HEK293 (cell line): ENCODE results near the gene PERM1.

Source experiments
- HOXD13 ChIP-seq: sonication (generic); formaldehyde crosslinking; IDR thresholded peaks from 2 replicates; pipeline ENCODE4 v1.8.0; 2022; ENCODE audit warnings: missing genetic modification reagents, borderline replicate concordance
- TRIM28 ChIP-seq: IDR thresholded peaks from 2 replicates; pipeline ENCODE4 v1.6.1; 2011; ENCODE audit warnings: low read length, control low read depth, borderline replicate concordance
- YY1 ChIP-seq: fragments of 450-650 bp; formaldehyde crosslinking; IDR thresholded peaks from 2 replicates; pipeline ENCODE4 v1.5.1; 2018; ENCODE audit warnings: missing biosample characterization, missing genetic modification characterization
- ZNF211 ChIP-seq: fragments of 450-650 bp; formaldehyde crosslinking; IDR thresholded peaks from 2 replicates; pipeline ENCODE4 v1.5.1; 2016; ENCODE audit warnings: low read depth, missing biosample characterization, missing genetic modification characterization
- ZNF324 ChIP-seq: fragments of 450-650 bp; formaldehyde crosslinking; IDR thresholded peaks from 2 replicates; pipeline ENCODE4 v1.5.1; 2016; ENCODE audit warnings: missing biosample characterization, missing genetic modification characterization
- ZNF660 ChIP-seq: fragments of 450-650 bp; IDR thresholded peaks from 2 replicates; pipeline ENCODE4 v1.5.1; 2018; ENCODE audit warnings: missing biosample characterization, mild to moderate bottlenecking, missing genetic modification characterization
- TF ChIP-seq, protein P1 (sequence below): fragments of 450-650 bp; formaldehyde crosslinking; IDR thresholded peaks from 2 replicates; pipeline ENCODE4 v1.5.1; 2016; ENCODE audit warnings: missing biosample characterization, missing genetic modification characterization
- TF ChIP-seq, protein P2 (sequence below): fragments of 450-650 bp; formaldehyde crosslinking; IDR thresholded peaks from 2 replicates; pipeline ENCODE4 v1.5.1; 2016; ENCODE audit warnings: missing biosample characterization, missing genetic modification characterization
- TF ChIP-seq, protein P3 (sequence below): fragments of 450-650 bp; formaldehyde crosslinking; IDR thresholded peaks from 2 replicates; pipeline ENCODE4; 2016; ENCODE audit warnings: missing biosample characterization, missing genetic modification characterization
- TF ChIP-seq, protein P4 (sequence below): fragments of 450-650 bp; formaldehyde crosslinking; IDR thresholded peaks from 2 replicates; pipeline ENCODE4 v1.5.1; 2016; ENCODE audit warnings: missing biosample characterization, missing genetic modification characterization

DNA sequence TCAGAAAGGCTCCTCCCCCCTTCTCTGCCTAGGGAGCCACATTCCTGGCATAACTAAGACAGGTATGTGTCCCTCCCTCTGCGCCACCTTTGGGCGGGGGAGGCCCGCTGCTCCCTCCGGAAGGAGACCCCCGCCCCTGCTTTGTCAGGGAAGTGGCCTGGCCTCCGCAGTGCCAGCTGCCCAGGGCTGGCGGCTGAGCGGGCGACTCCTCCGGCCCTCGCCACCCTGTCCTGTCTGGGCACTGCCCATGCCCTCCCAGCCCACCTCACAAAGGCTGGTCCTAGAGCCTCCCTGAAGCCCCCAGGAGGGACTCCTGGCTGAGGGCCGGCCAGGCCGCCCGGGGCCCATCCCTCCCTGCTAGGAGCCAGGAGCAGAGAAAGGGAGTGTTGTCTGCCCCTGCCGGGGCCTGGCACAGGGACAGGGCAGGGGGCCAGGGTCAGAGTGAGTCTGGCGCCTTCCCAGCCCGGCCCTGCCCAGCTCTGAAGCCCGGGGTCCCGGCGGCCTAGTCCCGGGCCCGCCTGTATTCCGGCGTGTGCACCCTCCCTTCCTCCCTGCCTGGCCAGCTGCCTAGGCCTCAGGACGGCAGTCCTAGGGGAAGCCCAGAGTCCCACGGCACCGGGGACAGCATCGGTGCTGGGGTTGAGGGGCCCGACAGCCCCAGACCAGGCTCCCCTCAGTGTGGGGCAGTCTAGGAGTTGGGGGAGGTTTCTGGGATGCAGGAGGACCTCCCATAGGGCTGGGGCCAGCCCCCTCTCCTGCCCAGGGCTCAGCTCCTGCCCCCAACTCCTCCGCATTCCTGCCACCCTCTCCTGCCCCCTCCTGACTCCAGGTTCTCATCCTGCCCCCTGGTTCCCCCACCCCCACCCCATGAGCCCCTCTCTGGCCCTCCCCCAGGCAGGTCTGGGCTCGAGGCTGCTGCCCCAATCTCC, 43.1 kb upstream of the PERM1 start:
- TF ChIP-seq TRIM28 (no peak), ZNF660 (tag by site-specific recombination) (no peak), YY1 (tag by site-specific recombination) (no peak), ZNF211 (tag by site-specific recombination) (no peak), HOXD13 (no peak), ZNF324 (tag by site-specific recombination) (no peak)
- TF ChIP-seq, protein P1, sequence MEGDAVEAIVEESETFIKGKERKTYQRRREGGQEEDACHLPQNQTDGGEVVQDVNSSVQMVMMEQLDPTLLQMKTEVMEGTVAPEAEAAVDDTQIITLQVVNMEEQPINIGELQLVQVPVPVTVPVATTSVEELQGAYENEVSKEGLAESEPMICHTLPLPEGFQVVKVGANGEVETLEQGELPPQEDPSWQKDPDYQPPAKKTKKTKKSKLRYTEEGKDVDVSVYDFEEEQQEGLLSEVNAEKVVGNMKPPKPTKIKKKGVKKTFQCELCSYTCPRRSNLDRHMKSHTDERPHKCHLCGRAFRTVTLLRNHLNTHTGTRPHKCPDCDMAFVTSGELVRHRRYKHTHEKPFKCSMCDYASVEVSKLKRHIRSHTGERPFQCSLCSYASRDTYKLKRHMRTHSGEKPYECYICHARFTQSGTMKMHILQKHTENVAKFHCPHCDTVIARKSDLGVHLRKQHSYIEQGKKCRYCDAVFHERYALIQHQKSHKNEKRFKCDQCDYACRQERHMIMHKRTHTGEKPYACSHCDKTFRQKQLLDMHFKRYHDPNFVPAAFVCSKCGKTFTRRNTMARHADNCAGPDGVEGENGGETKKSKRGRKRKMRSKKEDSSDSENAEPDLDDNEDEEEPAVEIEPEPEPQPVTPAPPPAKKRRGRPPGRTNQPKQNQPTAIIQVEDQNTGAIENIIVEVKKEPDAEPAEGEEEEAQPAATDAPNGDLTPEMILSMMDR, result no peak
- TF ChIP-seq, protein P2, sequence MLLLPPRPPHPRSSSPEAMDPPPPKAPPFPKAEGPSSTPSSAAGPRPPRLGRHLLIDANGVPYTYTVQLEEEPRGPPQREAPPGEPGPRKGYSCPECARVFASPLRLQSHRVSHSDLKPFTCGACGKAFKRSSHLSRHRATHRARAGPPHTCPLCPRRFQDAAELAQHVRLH, result no peak
- TF ChIP-seq, protein P3, sequence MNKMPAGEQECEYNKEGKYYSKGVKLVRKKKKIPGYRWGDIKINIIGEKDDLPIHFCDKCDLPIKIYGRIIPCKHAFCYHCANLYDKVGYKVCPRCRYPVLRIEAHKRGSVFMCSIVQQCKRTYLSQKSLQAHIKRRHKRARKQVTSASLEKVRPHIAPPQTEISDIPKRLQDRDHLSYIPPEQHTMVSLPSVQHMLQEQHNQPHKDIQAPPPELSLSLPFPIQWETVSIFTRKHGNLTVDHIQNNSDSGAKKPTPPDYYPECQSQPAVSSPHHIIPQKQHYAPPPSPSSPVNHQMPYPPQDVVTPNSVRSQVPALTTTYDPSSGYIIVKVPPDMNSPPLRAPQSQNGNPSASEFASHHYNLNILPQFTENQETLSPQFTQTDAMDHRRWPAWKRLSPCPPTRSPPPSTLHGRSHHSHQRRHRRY, result no peak
- TF ChIP-seq, protein P4, sequence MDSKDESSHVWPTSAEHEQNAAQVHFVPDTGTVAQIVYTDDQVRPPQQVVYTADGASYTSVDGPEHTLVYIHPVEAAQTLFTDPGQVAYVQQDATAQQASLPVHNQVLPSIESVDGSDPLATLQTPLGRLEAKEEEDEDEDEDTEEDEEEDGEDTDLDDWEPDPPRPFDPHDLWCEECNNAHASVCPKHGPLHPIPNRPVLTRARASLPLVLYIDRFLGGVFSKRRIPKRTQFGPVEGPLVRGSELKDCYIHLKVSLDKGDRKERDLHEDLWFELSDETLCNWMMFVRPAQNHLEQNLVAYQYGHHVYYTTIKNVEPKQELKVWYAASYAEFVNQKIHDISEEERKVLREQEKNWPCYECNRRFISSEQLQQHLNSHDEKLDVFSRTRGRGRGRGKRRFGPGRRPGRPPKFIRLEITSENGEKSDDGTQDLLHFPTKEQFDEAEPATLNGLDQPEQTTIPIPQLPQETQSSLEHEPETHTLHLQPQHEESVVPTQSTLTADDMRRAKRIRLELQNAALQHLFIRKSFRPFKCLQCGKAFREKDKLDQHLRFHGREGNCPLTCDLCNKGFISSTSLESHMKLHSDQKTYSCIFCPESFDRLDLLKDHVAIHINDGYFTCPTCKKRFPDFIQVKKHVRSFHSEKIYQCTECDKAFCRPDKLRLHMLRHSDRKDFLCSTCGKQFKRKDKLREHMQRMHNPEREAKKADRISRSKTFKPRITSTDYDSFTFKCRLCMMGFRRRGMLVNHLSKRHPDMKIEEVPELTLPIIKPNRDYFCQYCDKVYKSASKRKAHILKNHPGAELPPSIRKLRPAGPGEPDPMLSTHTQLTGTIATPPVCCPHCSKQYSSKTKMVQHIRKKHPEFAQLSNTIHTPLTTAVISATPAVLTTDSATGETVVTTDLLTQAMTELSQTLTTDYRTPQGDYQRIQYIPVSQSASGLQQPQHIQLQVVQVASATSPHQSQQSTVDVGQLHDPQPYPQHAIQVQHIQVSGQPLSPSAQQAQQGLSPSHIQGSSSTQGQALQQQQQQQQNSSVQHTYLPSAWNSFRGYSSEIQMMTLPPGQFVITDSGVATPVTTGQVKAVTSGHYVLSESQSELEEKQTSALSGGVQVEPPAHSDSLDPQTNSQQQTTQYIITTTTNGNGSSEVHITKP (tag by site-specific recombination), result no peak
